NCI-H524 (cell line): ENCODE results near the gene LRIT2.
"Not testable (repeated sequence)": the region's sequence is repeated elsewhere in the genome, so short reads cannot be mapped to it uniquely, and the experiment has no call there.

ENCODE experiments used
- DNase-seq, 2 experiments: peaks; one replicate each; lab custom pipeline; 2025; lab: John Stamatoyannopoulos, UW

LRIT2 gene

GRCh38 chr10:84184517-84184916 lies 40.8 kb downstream of the LRIT2 start:
- no peak for DNase-seq

GRCh38 chr10:84181631-84182030 lies 43.7 kb downstream of the LRIT2 start:
- no peak for DNase-seq

- not testable (repeated sequence) for DNase-seq
Observed at GRCh38 chr10:84180386-84180785, 45.0 kb downstream of the LRIT2 start.

GRCh38 chr10:84179059-84179710 lies 46.2 kb downstream of the LRIT2 start:
- DNase-seq = peak; percentile 59 to 79

GRCh38 chr10:84178160-84178609 lies 47.2 kb downstream of the LRIT2 start:
- DNase-seq = no peak

- peak in 1 of 2 experiments; percentile 1 for DNase-seq
Observed at GRCh38 chr10:84177541-84178141, 47.7 kb downstream of the LRIT2 start.

- DNase-seq = peak in 1 of 2 experiments; percentile 10
Observed at GRCh38 chr10:84176836-84177474, 48.4 kb downstream of the LRIT2 start.

- DNase-seq = no peak
Observed at GRCh38 chr10:84176351-84176750, 49.0 kb downstream of the LRIT2 start.

- no peak for DNase-seq
Observed at GRCh38 chr10:84175436-84175835, 49.9 kb downstream of the LRIT2 start.

- DNase-seq = no peak
Observed at GRCh38 chr10:84173501-84173929, 51.8 kb downstream of the LRIT2 start, which contains the start of gene GPR15LG. Gene GPR15LG, plus strand, starts transcription at chr10:84173801. Its CDS starts 51 bp downstream, at chr10:84173852.

GRCh38 chr10:84172467-84173356 lies 52.6 kb downstream of the LRIT2 start:
- no peak for DNase-seq

GRCh38 chr10:84171700-84172466 lies 53.5 kb downstream of the LRIT2 start:
- DNase-seq = not testable (repeated sequence)

- not testable (repeated sequence) for DNase-seq
Observed at GRCh38 chr10:84171237-84171636, 54.1 kb downstream of the LRIT2 start.
